ENCODE data around the gene FIGN. TPM values are rescaled to one million over a fixed set of nuclear protein-coding genes. Genes with fewer than 3 reads are reported as not detected.
A peak's percentile ranks its signal among the peaks of the same experiment; 100 is the strongest.

The FIGN gene
- total and polyA plus RNA-seq, 2 of the 13 experiments (the other 11 are each of a cell fraction or from before 2014, with no cell fraction given): 6.6 to 6.7 TPM

DNA sequence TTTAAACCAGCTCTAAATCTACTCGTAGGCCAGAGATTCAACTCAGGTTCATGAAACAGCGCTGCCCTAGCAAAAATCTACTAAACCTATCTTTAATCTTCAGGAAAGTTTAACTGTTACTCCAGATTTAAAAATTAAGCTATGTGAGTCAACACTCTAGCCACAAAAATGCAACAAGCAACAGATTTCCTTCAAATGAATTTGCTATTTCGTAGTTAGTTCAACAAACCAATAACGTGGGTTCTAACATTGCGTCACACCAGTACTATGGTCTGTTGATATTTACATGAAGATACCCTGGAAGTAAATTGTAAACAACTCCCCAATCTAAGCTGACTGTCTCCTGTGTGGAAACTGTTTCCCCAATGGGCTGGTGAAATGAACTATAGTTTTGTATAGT is 71.2 kb downstream of the FIGN start (continued):
- TF ChIP-seq, protein P1, sequence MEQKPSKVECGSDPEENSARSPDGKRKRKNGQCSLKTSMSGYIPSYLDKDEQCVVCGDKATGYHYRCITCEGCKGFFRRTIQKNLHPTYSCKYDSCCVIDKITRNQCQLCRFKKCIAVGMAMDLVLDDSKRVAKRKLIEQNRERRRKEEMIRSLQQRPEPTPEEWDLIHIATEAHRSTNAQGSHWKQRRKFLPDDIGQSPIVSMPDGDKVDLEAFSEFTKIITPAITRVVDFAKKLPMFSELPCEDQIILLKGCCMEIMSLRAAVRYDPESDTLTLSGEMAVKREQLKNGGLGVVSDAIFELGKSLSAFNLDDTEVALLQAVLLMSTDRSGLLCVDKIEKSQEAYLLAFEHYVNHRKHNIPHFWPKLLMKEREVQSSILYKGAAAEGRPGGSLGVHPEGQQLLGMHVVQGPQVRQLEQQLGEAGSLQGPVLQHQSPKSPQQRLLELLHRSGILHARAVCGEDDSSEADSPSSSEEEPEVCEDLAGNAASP (CRISPR knock-in tag; IDR thresholded peaks at IDR 0.05; ENCODE audit: borderline replicate concordance): no peak
- no peak for TF ChIP-seq ZFYVE20 (CRISPR knock-in tag; IDR thresholded peaks at IDR 0.05; ENCODE audit: borderline replicate concordance, low read depth)
- no peak for TF ChIP-seq RBM22 (optimal IDR thresholded peaks at IDR 0.05; ENCODE audit: low read length)
- no peak for TF ChIP-seq ZNF768 (CRISPR knock-in tag; IDR thresholded peaks at IDR 0.05)
- TF ChIP-seq ZNF543 (CRISPR knock-in tag; IDR thresholded peaks at IDR 0.05): no peak
- TF ChIP-seq REL (CRISPR knock-in tag; conservative IDR thresholded peaks at IDR 0.05): no peak
- TF ChIP-seq, protein P2, sequence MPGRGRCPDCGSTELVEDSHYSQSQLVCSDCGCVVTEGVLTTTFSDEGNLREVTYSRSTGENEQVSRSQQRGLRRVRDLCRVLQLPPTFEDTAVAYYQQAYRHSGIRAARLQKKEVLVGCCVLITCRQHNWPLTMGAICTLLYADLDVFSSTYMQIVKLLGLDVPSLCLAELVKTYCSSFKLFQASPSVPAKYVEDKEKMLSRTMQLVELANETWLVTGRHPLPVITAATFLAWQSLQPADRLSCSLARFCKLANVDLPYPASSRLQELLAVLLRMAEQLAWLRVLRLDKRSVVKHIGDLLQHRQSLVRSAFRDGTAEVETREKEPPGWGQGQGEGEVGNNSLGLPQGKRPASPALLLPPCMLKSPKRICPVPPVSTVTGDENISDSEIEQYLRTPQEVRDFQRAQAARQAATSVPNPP (CRISPR knock-in tag; IDR thresholded peaks at IDR 0.05): no peak
- TF ChIP-seq, protein P3, sequence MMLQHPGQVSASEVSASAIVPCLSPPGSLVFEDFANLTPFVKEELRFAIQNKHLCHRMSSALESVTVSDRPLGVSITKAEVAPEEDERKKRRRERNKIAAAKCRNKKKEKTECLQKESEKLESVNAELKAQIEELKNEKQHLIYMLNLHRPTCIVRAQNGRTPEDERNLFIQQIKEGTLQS (CRISPR knock-in tag; IDR thresholded peaks at IDR 0.05): no peak
- TF ChIP-seq NKX3-1 (CRISPR knock-in tag; IDR thresholded peaks at IDR 0.05): no peak
- TF ChIP-seq, protein P4, sequence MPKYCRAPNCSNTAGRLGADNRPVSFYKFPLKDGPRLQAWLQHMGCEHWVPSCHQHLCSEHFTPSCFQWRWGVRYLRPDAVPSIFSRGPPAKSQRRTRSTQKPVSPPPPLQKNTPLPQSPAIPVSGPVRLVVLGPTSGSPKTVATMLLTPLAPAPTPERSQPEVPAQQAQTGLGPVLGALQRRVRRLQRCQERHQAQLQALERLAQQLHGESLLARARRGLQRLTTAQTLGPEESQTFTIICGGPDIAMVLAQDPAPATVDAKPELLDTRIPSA (CRISPR knock-in tag; IDR thresholded peaks at IDR 0.05; ENCODE audit: borderline replicate concordance): no peak
- TF ChIP-seq DPF2 (CRISPR knock-in tag; IDR thresholded peaks at IDR 0.05; ENCODE audit: borderline replicate concordance, low read depth): no peak
- TF ChIP-seq, protein P5, sequence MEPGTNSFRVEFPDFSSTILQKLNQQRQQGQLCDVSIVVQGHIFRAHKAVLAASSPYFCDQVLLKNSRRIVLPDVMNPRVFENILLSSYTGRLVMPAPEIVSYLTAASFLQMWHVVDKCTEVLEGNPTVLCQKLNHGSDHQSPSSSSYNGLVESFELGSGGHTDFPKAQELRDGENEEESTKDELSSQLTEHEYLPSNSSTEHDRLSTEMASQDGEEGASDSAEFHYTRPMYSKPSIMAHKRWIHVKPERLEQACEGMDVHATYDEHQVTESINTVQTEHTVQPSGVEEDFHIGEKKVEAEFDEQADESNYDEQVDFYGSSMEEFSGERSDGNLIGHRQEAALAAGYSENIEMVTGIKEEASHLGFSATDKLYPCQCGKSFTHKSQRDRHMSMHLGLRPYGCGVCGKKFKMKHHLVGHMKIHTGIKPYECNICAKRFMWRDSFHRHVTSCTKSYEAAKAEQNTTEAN (CRISPR knock-in tag; conservative IDR thresholded peaks at IDR 0.05): no peak
- no peak for TF ChIP-seq EZH2 (conservative IDR thresholded peaks at IDR 0.05; ENCODE audit: low read depth, low read length)
- no peak for TF ChIP-seq ZKSCAN5 (CRISPR knock-in tag; IDR thresholded peaks at IDR 0.05)
- TF ChIP-seq, protein P6, sequence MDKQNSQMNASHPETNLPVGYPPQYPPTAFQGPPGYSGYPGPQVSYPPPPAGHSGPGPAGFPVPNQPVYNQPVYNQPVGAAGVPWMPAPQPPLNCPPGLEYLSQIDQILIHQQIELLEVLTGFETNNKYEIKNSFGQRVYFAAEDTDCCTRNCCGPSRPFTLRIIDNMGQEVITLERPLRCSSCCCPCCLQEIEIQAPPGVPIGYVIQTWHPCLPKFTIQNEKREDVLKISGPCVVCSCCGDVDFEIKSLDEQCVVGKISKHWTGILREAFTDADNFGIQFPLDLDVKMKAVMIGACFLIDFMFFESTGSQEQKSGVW (CRISPR knock-in tag; IDR thresholded peaks at IDR 0.05; ENCODE audit: borderline replicate concordance): no peak
- TF ChIP-seq, protein P7, sequence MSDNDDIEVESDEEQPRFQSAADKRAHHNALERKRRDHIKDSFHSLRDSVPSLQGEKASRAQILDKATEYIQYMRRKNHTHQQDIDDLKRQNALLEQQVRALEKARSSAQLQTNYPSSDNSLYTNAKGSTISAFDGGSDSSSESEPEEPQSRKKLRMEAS (IDR thresholded peaks at IDR 0.05): no peak
- TF ChIP-seq, protein P8, sequence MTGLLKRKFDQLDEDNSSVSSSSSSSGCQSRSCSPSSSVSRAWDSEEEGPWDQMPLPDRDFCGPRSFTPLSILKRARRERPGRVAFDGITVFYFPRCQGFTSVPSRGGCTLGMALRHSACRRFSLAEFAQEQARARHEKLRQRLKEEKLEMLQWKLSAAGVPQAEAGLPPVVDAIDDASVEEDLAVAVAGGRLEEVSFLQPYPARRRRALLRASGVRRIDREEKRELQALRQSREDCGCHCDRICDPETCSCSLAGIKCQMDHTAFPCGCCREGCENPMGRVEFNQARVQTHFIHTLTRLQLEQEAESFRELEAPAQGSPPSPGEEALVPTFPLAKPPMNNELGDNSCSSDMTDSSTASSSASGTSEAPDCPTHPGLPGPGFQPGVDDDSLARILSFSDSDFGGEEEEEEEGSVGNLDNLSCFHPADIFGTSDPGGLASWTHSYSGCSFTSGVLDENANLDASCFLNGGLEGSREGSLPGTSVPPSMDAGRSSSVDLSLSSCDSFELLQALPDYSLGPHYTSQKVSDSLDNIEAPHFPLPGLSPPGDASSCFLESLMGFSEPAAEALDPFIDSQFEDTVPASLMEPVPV (CRISPR knock-in tag; IDR thresholded peaks at IDR 0.05): no peak
- peak; percentile 25; the same call in 1 of the 2 replicates for TF ChIP-seq HMG20A (CRISPR knock-in tag; IDR thresholded peaks at IDR 0.05; ENCODE audit: borderline replicate concordance)
- no peak for TF ChIP-seq HNRNPL (IDR thresholded peaks at IDR 0.05; ENCODE audit: low read depth, low read length)
- TF ChIP-seq, protein P9, sequence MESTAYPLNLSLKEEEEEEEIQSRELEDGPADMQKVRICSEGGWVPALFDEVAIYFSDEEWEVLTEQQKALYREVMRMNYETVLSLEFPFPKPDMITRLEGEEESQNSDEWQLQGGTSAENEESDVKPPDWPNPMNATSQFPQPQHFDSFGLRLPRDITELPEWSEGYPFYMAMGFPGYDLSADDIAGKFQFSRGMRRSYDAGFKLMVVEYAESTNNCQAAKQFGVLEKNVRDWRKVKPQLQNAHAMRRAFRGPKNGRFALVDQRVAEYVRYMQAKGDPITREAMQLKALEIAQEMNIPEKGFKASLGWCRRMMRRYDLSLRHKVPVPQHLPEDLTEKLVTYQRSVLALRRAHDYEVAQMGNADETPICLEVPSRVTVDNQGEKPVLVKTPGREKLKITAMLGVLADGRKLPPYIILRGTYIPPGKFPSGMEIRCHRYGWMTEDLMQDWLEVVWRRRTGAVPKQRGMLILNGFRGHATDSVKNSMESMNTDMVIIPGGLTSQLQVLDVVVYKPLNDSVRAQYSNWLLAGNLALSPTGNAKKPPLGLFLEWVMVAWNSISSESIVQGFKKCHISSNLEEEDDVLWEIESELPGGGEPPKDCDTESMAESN (CRISPR knock-in tag; conservative IDR thresholded peaks at IDR 0.05): no peak
- peak; percentile 26; the same call in 1 of the 2 replicates for TF ChIP-seq FOXJ3 (CRISPR knock-in tag; IDR thresholded peaks at IDR 0.05; ENCODE audit: borderline replicate concordance)

Data from HepG2 (cell line).